ENCODE results near the gene SCRN2. TPM values are rescaled to one million over a fixed set of nuclear protein-coding genes. Genes with fewer than 3 reads are reported as not detected.

Gene SCRN2
- total RNA-seq, 3 donors from 2014 or later (not counting 1 experiment from before 2014, with no cell fraction given) = 33.7 to 38.0 (median 35.7) TPM

- Mint-ChIP-seq H3K27me3 (ENCODE audit: low read depth in 2 of 2) (no peaks in the 10 kb centered on the region), H3K27ac (peak overlapping the region; percentile 96 to 98), H3K4me3 (peak overlapping the region; percentile 96), H3K9me3 (no peaks in the 10 kb centered on the region), H3K4me1 (peaks cover 37 to 50% of the 10 kb centered on the region in 2 donors), H3K36me3 (no peaks in the 10 kb centered on the region)
- Histone ChIP-seq H3K9me3 (ENCODE audit: control insufficient read depth, insufficient read depth, low read length) (no peaks in the 10 kb centered on the region), H3K36me3 (ENCODE audit: control insufficient read depth, insufficient read depth, low read length) (peaks cover 30% of the 10 kb centered on the region), H3K4me1 (ENCODE audit: control insufficient read depth, insufficient read depth, low read length) (peaks cover 41% of the 10 kb centered on the region), H3K27ac (ENCODE audit: low read length) (peak overlapping the region; percentile 93), H3K27me3 (ENCODE audit: control insufficient read depth, insufficient read depth, low read length) (no peaks in the 10 kb centered on the region), H3K4me3 (ENCODE audit: low read length) (peak overlapping the region; percentile 70)
- ATAC-seq = peak; percentile 68 to 86 (median 80)
- intact Hi-C loops (cut with micrococcal nuclease) = loop anchor here (1.0 to 10.0 kb wide), 4 partner anchors 20 to 215 kb away; partner anchors contain the start of genes NFE2L1, PNPO and TBX21
- 50% methylated on average over 2 of the region's 3 CpGs for WGBS (ENCODE audit: insufficient coverage)
- TF ChIP-seq CTCF (IDR thresholded peaks at IDR 0.05) = no peak
- DNase-seq = peak; percentile 67 to 91
Measured at GRCh38 chr17:47829870-47830269, 11.2 kb downstream of the SCRN2 start.

DNA sequence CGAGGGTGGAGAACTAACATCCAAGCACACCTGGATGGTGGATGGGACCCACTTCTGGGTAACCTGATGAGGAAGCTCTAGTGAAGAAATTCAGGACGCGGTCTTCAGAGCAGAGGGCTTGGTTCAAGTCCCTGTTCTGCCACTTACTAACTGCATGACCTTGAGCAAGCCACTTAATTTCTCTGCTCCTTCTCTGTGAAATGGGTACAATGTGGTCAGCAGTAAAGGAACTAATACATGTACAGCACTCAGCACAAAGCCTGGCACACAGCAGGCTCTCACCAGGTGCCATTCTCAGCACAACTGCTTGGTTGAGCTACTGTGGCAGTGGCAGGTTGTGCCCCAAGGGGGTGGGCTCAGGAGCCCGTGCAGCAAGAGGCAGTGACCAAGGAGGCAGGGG, 17.6 kb downstream of the SCRN2 start:
- no peaks in the 10 kb centered on the region for H3K9me3 ChIP-seq (ENCODE audit: control insufficient read depth, insufficient read depth, low read length)
- WGBS (ENCODE audit: insufficient coverage) = 87% methylated on average over 4 of the region's 4 CpGs
- H3K27me3 ChIP-seq (ENCODE audit: control insufficient read depth, insufficient read depth, low read length) = no peaks in the 10 kb centered on the region
- H3K4me3 Mint-ChIP-seq = no peak overlapping the region
- H3K4me1 Mint-ChIP-seq = peaks cover 21 to 43% of the 10 kb centered on the region in 2 donors
- H3K27me3 Mint-ChIP-seq (ENCODE audit: low read depth in 2 of 2) = no peaks in the 10 kb centered on the region
- H3K36me3 ChIP-seq (ENCODE audit: control insufficient read depth, insufficient read depth, low read length) = peaks cover 48% of the 10 kb centered on the region
- no peaks in the 10 kb centered on the region for H3K9me3 Mint-ChIP-seq
- H3K27ac Mint-ChIP-seq = peak overlapping the region; percentile 90 to 98
- H3K36me3 Mint-ChIP-seq = no peaks in the 10 kb centered on the region
- no peak for TF ChIP-seq CTCF (IDR thresholded peaks at IDR 0.05)
- no peak overlapping the region for H3K27ac ChIP-seq (ENCODE audit: low read length)
- peaks cover 34% of the 10 kb centered on the region for H3K4me1 ChIP-seq (ENCODE audit: control insufficient read depth, insufficient read depth, low read length)
- DNase-seq (no peak), ATAC-seq (no peak)
- no peak overlapping the region for H3K4me3 ChIP-seq (ENCODE audit: low read length)
- intact Hi-C loops (cut with micrococcal nuclease) = loop anchor here (10.0 kb wide), 1 partner anchor 89 kb away; the partner anchor contains the start of gene TBX21

GRCh38 chr17:47822785-47823184, 18.3 kb downstream of the SCRN2 start:
- Histone ChIP-seq H3K4me1 (ENCODE audit: control insufficient read depth, insufficient read depth, low read length) (peaks cover 28% of the 10 kb centered on the region), H3K27ac (ENCODE audit: low read length) (no peak overlapping the region), H3K9me3 (ENCODE audit: control insufficient read depth, insufficient read depth, low read length) (no peaks in the 10 kb centered on the region), H3K27me3 (ENCODE audit: control insufficient read depth, insufficient read depth, low read length) (no peaks in the 10 kb centered on the region), H3K36me3 (ENCODE audit: control insufficient read depth, insufficient read depth, low read length) (peaks cover 47% of the 10 kb centered on the region), H3K4me3 (ENCODE audit: low read length) (no peak overlapping the region)
- intact Hi-C loops (cut with micrococcal nuclease) = loop anchor here (10.0 kb wide), 1 partner anchor 88 kb away; the partner anchor contains the start of gene TBX21
- H3K27me3 Mint-ChIP-seq (ENCODE audit: low read depth in 2 of 2) = no peaks in the 10 kb centered on the region
- H3K4me1 Mint-ChIP-seq = peaks cover 15 to 41% of the 10 kb centered on the region in 2 donors
- DNase-seq (no peak), ATAC-seq (no peak)
- no peaks in the 10 kb centered on the region for H3K9me3 Mint-ChIP-seq
- H3K36me3 Mint-ChIP-seq = no peaks in the 10 kb centered on the region
- 93% methylated on average over 4 of the region's 4 CpGs for WGBS (ENCODE audit: insufficient coverage)
- no peak for TF ChIP-seq CTCF (IDR thresholded peaks at IDR 0.05)
- no peak overlapping the region for H3K4me3 Mint-ChIP-seq
- H3K27ac Mint-ChIP-seq = peak overlapping the region; percentile 90 to 98

Data from natural killer cell (primary cell).